KMS-11 (cell line): Measurements from ENCODE around the gene CENPF.

Source experiments
- H2AFZ ChIP-seq: fragments of 200-600 bp; sonication (generic); 2 replicates; pipeline ENCODE4 v1.6.1; 2016; ENCODE audit warnings: antibody characterized with exemption, mixed run types, low read depth
- H3K27ac ChIP-seq: fragments of 200-600 bp; sonication (generic); 2 replicates; pipeline ENCODE4 v1.6.1; 2016; ENCODE audit warnings: mild to moderate bottlenecking, mixed run types
- H3K27me3 ChIP-seq: fragments of 200-600 bp; sonication (generic); 2 replicates; pipeline ENCODE4 v1.6.1; 2017; ENCODE audit warnings: mild to moderate bottlenecking, low read depth, mixed run types, moderate library complexity; ENCODE audit not compliant: insufficient read depth
- H3K36me3 ChIP-seq: fragments of 200-600 bp; sonication (generic); 2 replicates; pipeline ENCODE4 v1.6.1; 2017; ENCODE audit warnings: mild to moderate bottlenecking, mixed run types; ENCODE audit not compliant: insufficient read depth
- H3K4me1 ChIP-seq: fragments of 200-600 bp; sonication (generic); 2 replicates; pipeline ENCODE4 v1.6.1; 2016; ENCODE audit warnings: mild to moderate bottlenecking, low read depth, mixed run types; ENCODE audit not compliant: poor library complexity, severe bottlenecking
- H3K4me2 ChIP-seq: fragments of 200-600 bp; sonication (generic); 2 replicates; pipeline ENCODE4 v1.7.0; 2016; ENCODE audit warnings: mild to moderate bottlenecking, mixed run types
- H3K4me3 ChIP-seq: fragments of 200-600 bp; sonication (generic); IDR thresholded peaks from 2 replicates; pipeline ENCODE4 v1.6.1; 2017; ENCODE audit warnings: low read depth, low read length, mixed read lengths; ENCODE audit not compliant: insufficient read depth
- H3K79me2 ChIP-seq: fragments of 200-600 bp; sonication (generic); 2 replicates; pipeline ENCODE4 v1.6.1; 2016; ENCODE audit warnings: low read depth, mixed run types; ENCODE audit not compliant: insufficient read depth
- H3K9ac ChIP-seq: fragments of 200-600 bp; sonication (generic); 2 replicates; pipeline ENCODE4 v1.6.1; 2016; ENCODE audit warnings: mild to moderate bottlenecking, mixed run types
- H4K20me1 ChIP-seq: fragments of 200-600 bp; sonication (generic); 2 replicates; pipeline ENCODE4 v1.6.1; 2016; ENCODE audit warnings: mild to moderate bottlenecking, mixed run types; ENCODE audit not compliant: insufficient read depth
- TF ChIP-seq, protein P1 (sequence below): fragments of 200-600 bp; sonication (generic); conservative IDR thresholded peaks from 2 replicates; pipeline ENCODE4 v1.6.1; 2017; ENCODE audit warnings: low read depth, mild to moderate bottlenecking, antibody characterized with exemption, low read length, moderate library complexity, mixed read lengths

CENPF gene

DNA sequence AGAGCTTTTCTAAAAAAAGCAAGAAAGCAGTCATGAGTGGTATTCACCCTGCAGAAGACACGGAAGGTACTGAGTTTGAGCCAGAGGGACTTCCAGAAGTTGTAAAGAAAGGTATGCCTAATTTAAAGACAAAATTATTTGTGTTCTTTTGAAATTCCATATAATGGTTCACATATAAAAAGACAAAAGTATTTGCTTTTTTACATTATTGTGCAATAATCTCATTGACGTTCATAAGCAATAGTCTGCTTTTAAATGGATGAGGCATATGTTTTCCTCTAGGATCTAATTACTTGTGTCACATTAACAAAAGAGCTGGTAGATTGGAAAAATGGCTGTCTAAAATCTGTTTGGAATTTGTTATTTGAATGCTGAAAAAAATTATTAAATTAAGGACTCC, 54.3 kb downstream of the CENPF start:
- Histone ChIP-seq H4K20me1 (no peaks in the 10 kb centered on the region), H3K27me3 (no peaks in the 10 kb centered on the region), H3K79me2 (no peaks in the 10 kb centered on the region), H3K4me2 (no peak overlapping the region), H3K9ac (no peak overlapping the region), H3K36me3 (peaks cover 36% of the 10 kb centered on the region; the same call in 1 of the 2 replicates), H3K27ac (no peak overlapping the region), H3K4me3 (no peak overlapping the region), H3K4me1 (no peaks in the 10 kb centered on the region), H2AFZ (no peak overlapping the region)
- TF ChIP-seq, protein P1, sequence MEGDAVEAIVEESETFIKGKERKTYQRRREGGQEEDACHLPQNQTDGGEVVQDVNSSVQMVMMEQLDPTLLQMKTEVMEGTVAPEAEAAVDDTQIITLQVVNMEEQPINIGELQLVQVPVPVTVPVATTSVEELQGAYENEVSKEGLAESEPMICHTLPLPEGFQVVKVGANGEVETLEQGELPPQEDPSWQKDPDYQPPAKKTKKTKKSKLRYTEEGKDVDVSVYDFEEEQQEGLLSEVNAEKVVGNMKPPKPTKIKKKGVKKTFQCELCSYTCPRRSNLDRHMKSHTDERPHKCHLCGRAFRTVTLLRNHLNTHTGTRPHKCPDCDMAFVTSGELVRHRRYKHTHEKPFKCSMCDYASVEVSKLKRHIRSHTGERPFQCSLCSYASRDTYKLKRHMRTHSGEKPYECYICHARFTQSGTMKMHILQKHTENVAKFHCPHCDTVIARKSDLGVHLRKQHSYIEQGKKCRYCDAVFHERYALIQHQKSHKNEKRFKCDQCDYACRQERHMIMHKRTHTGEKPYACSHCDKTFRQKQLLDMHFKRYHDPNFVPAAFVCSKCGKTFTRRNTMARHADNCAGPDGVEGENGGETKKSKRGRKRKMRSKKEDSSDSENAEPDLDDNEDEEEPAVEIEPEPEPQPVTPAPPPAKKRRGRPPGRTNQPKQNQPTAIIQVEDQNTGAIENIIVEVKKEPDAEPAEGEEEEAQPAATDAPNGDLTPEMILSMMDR = no peak

DNA sequence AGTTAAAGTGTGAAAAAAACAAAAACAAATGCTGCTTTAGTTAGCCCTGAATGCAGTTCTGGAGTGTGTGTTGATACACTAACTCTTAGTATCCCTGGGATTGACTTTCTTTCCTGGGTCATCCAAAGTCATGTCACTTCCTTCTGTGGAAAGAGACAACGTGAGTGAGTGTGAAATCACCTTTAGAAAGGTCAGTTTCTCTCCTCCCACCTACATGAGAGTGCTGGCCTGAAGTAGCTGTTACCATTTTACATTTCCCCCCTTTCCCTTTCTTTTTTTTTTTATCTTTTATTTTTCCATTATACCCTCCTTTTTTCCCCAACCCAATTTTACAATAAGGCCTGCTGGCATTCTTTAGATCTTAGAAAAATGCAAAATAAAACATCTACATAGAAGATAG, 55.2 kb downstream of the CENPF start:
- Histone ChIP-seq H3K9ac (no peak overlapping the region), H3K79me2 (no peaks in the 10 kb centered on the region), H3K36me3 (peaks cover 36% of the 10 kb centered on the region; the same call in 1 of the 2 replicates), H2AFZ (no peak overlapping the region), H4K20me1 (no peaks in the 10 kb centered on the region), H3K4me2 (no peak overlapping the region), H3K4me3 (no peak overlapping the region), H3K27me3 (no peaks in the 10 kb centered on the region), H3K4me1 (no peaks in the 10 kb centered on the region), H3K27ac (no peak overlapping the region)
- TF ChIP-seq, protein P1 = no peak

DNA sequence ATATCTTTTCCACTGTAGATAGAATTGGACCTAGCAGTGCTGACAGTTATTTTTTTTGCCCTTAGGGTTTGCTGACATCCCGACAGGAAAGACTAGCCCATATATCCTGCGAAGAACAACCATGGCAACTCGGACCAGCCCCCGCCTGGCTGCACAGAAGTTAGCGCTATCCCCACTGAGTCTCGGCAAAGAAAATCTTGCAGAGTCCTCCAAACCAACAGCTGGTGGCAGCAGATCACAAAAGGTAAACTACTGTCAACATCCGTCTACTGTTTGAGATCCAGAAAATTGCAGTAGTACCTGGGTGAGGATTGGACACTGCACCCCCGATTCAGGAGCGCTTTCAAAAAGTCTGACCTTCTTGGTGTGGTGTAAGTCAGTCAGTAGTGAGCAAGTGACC, 55.8 kb downstream of the CENPF start:
- H3K4me2 ChIP-seq = no peak overlapping the region

DNA sequence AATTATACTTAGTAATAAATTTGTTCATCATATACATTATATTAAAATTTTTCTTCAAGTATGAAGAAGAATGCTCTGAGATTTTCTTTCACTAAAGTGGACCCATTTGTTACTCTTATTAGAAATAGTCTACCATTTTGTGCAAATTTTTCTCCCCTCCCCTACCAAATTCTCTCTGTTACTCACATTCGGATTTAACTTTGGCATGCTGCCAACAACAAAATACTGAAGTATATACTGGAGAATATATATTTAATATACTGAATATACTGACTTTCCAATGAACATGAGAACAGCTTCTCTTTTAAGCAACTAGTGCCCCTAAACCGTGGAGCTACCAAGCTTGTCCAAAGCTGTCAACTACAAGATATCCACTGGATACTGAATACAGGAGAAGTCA, 57.2 kb downstream of the CENPF start:
- H3K4me1 ChIP-seq = no peaks in the 10 kb centered on the region
- TF ChIP-seq, protein P1 = no peak
- H2AFZ ChIP-seq = no peak overlapping the region
- H4K20me1 ChIP-seq = no peaks in the 10 kb centered on the region
- no peaks in the 10 kb centered on the region for H3K27me3 ChIP-seq
- H3K79me2 ChIP-seq = no peaks in the 10 kb centered on the region
- H3K27ac ChIP-seq = no peak overlapping the region
- peaks cover 35% of the 10 kb centered on the region; the same call in 1 of the 2 replicates for H3K36me3 ChIP-seq
- no peak overlapping the region for H3K9ac ChIP-seq
- no peak overlapping the region for H3K4me3 ChIP-seq
- no peak overlapping the region for H3K4me2 ChIP-seq

More for the DNA sequence above, 55.8 kb downstream of the CENPF start:
- H3K9ac ChIP-seq = no peak overlapping the region
- peaks cover 36% of the 10 kb centered on the region; the same call in 1 of the 2 replicates for H3K36me3 ChIP-seq
- no peak overlapping the region for H2AFZ ChIP-seq
- no peak overlapping the region for H3K4me3 ChIP-seq
- TF ChIP-seq, protein P1 = no peak
- H3K4me1 ChIP-seq = no peaks in the 10 kb centered on the region
- no peak overlapping the region for H3K27ac ChIP-seq
- no peaks in the 10 kb centered on the region for H3K79me2 ChIP-seq
- H4K20me1 ChIP-seq = no peaks in the 10 kb centered on the region
- no peaks in the 10 kb centered on the region for H3K27me3 ChIP-seq
